MM.1S (cell line): ENCODE measurements around the gene PDE10A.

Source experiments
- DNase-seq: peaks from one replicate; pipeline ENCODE4 v3.0.0-alpha.2; 2015
- H2AFZ ChIP-seq: fragments of 300-600 bp; sonication (generic); 2 replicates; pipeline ENCODE4 v1.6.0; 2016; ENCODE audit warnings: antibody characterized with exemption, low read length
- H3F3A ChIP-seq: fragments of 300-600 bp; sonication (generic); 2 replicates; pipeline ENCODE4 v1.6.1; 2016; ENCODE audit warnings: mild to moderate bottlenecking, antibody characterized with exemption, low read length, moderate library complexity, mixed read lengths; ENCODE audit not compliant: insufficient read depth
- H3K27ac ChIP-seq: fragments of 300-600 bp; sonication (generic); 2 replicates; pipeline ENCODE4 v1.5.1; 2016; ENCODE audit warnings: mild to moderate bottlenecking, low read length
- H3K27me3 ChIP-seq: fragments of 300-600 bp; sonication (generic); replicated peaks from 2 replicates; pipeline ENCODE4 v1.6.0; 2016; ENCODE audit warnings: low read length; ENCODE audit not compliant: insufficient read depth
- H3K36me3 ChIP-seq: fragments of 300-600 bp; sonication (generic); replicated peaks from 2 replicates; pipeline ENCODE4 v1.6.1; 2016; ENCODE audit warnings: mild to moderate bottlenecking, low read length, mixed read lengths; ENCODE audit not compliant: insufficient read depth
- H3K4me1 ChIP-seq: fragments of 300-600 bp; sonication (generic); 2 replicates; pipeline ENCODE4 v1.6.1; 2016; ENCODE audit warnings: low read length, mixed read lengths
- H3K4me2 ChIP-seq: fragments of 300-600 bp; sonication (generic); 2 replicates; pipeline ENCODE4 v1.6.0; 2016; ENCODE audit warnings: low read depth, low read length
- H3K4me3 ChIP-seq: fragments of 300-600 bp; sonication (generic); 2 replicates; pipeline ENCODE4 v1.5.1; 2016; ENCODE audit warnings: low read length, mixed read lengths
- H3K79me2 ChIP-seq: fragments of 300-600 bp; sonication (generic); 2 replicates; pipeline ENCODE4 v1.6.1; 2016; ENCODE audit warnings: mixed run types, low read length, mixed read lengths
- H3K9ac ChIP-seq: fragments of 300-600 bp; sonication (generic); 2 replicates; pipeline ENCODE4 v1.6.1; 2016; ENCODE audit warnings: low read length, mixed read lengths
- H3K9me2 ChIP-seq: fragments of 300-600 bp; sonication (generic); replicated peaks from 2 replicates; pipeline ENCODE4 v1.6.1; 2016; ENCODE audit warnings: mild to moderate bottlenecking, low read length, mixed read lengths; ENCODE audit not compliant: insufficient read depth
- H3K9me3 ChIP-seq: fragments of 300-600 bp; sonication (generic); replicated peaks from 2 replicates; pipeline ENCODE4 v1.6.1; 2016; ENCODE audit warnings: mild to moderate bottlenecking, low read length, mixed read lengths; ENCODE audit not compliant: insufficient read depth
- H4K20me1 ChIP-seq: fragments of 300-600 bp; sonication (generic); 2 replicates; pipeline ENCODE4 v1.6.1; 2016; ENCODE audit warnings: mild to moderate bottlenecking, low read length, moderate library complexity, mixed read lengths; ENCODE audit not compliant: insufficient read depth
- EZH2 ChIP-seq: fragments of 300-600 bp; sonication (generic); optimal IDR thresholded peaks from 2 replicates; pipeline ENCODE3; 2017; ENCODE audit warnings: low read depth, mild to moderate bottlenecking, antibody characterized with exemption, low read length, mixed read lengths
- EZH2phosphoT487 ChIP-seq: fragments of 300-600 bp; sonication (generic); IDR thresholded peaks from 2 replicates; pipeline ENCODE4 v1.6.1; 2018; ENCODE audit warnings: antibody characterized with exemption, low read length
- TF ChIP-seq, protein P1 (sequence below): fragments of 300-600 bp; sonication (generic); IDR thresholded peaks from 2 replicates; pipeline ENCODE4 v1.5.1; 2016; ENCODE audit warnings: antibody characterized with exemption, low read length, mixed read lengths

Gene PDE10A

DNA sequence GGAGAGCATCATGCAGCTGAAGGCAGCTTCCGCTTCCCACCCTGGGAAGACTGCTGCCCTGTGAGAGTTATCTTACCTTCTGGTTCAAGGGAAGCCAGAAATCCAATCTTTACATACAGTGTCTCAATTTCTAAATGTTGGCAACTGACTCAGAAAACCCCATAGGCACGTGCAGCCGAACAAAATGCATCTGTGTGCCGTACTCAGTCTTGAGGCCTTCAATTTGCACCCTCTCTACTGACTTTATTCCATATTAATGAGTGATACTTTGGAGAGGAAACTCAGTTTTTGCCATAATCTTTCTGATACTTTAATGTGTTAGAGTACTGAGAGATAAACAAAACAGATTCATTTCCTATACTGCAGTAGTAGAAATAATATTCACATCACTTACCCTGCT is 181.1 kb downstream of the PDE10A start:
- no peaks in the 10 kb centered on the region for H4K20me1 ChIP-seq
- no peak overlapping the region for H2AFZ ChIP-seq
- H3K4me1 ChIP-seq, result no peaks in the 10 kb centered on the region
- H3K27me3 ChIP-seq, result no peaks in the 10 kb centered on the region
- no peak overlapping the region for H3K27ac ChIP-seq
- no peaks in the 10 kb centered on the region for H3F3A ChIP-seq
- H3K36me3 ChIP-seq, result no peaks in the 10 kb centered on the region
- DNase-seq, result no peak
- TF ChIP-seq, protein P1, sequence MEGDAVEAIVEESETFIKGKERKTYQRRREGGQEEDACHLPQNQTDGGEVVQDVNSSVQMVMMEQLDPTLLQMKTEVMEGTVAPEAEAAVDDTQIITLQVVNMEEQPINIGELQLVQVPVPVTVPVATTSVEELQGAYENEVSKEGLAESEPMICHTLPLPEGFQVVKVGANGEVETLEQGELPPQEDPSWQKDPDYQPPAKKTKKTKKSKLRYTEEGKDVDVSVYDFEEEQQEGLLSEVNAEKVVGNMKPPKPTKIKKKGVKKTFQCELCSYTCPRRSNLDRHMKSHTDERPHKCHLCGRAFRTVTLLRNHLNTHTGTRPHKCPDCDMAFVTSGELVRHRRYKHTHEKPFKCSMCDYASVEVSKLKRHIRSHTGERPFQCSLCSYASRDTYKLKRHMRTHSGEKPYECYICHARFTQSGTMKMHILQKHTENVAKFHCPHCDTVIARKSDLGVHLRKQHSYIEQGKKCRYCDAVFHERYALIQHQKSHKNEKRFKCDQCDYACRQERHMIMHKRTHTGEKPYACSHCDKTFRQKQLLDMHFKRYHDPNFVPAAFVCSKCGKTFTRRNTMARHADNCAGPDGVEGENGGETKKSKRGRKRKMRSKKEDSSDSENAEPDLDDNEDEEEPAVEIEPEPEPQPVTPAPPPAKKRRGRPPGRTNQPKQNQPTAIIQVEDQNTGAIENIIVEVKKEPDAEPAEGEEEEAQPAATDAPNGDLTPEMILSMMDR, result no peak
- TF ChIP-seq EZH2phosphoT487, result no peak
- TF ChIP-seq EZH2, result no peak
- H3K4me2 ChIP-seq, result no peak overlapping the region
- H3K9me3 ChIP-seq, result no peaks in the 10 kb centered on the region
- no peak overlapping the region for H3K4me3 ChIP-seq
- no peaks in the 10 kb centered on the region for H3K79me2 ChIP-seq
- no peak overlapping the region for H3K9ac ChIP-seq
- no peaks in the 10 kb centered on the region for H3K9me2 ChIP-seq

DNA sequence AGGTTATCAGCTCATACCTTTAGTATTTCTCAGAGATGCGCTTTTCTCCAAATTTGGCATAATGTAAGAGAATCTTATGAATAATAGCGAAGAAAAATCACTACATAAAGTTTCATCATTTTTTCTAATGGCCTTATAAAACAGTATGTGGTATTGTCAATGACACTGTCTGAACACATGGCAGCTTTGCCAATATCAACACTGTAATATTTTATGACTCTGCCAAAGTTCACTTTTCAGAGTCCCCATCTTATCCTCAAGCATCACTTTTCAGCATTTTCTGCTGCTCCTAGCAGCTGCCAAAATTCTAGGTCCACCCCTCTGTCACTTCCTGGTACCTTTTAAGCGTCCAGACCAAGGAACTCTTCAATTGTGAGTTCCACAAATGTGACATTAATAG is 182.1 kb downstream of the PDE10A start:
- no peak for DNase-seq
- Histone ChIP-seq H3K27me3 (no peaks in the 10 kb centered on the region), H3K27ac (no peak overlapping the region), H3K36me3 (no peaks in the 10 kb centered on the region), H3K4me3 (no peak overlapping the region), H3K4me2 (no peak overlapping the region), H3K4me1 (no peaks in the 10 kb centered on the region), H2AFZ (no peak overlapping the region), H3F3A (no peaks in the 10 kb centered on the region), H3K79me2 (no peaks in the 10 kb centered on the region), H3K9me2 (no peaks in the 10 kb centered on the region), H3K9ac (no peak overlapping the region), H3K9me3 (no peaks in the 10 kb centered on the region), H4K20me1 (no peaks in the 10 kb centered on the region)
- TF ChIP-seq EZH2phosphoT487, result no peak
- TF ChIP-seq, protein P1, result no peak
- TF ChIP-seq EZH2, result no peak

DNA sequence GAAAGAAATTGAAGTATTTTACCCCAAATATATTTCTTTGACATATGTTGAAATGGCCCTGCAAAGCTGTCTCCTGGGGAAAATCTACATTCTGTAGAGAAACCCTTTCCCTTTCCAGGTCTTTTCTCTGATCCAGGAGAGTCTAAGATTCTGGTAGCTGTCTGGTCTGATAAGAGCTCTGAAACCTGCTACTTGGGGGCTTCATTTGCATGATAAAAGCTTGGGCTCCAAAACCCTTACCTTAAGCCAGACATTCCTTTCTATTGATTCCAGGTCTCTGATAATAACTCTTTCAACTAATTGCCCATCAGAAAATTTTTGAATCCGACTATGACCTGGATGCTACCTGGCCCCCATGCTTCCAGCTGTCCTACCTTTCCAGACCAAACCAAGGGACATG is 184.5 kb downstream of the PDE10A start:
- no peak overlapping the region for H3K4me2 ChIP-seq

More for the DNA sequence above, 184.5 kb downstream of the PDE10A start:
- Histone ChIP-seq H3K36me3 (no peaks in the 10 kb centered on the region), H3K79me2 (no peaks in the 10 kb centered on the region), H3K27ac (no peak overlapping the region), H3K9ac (no peak overlapping the region), H2AFZ (no peak overlapping the region), H3K4me3 (no peak overlapping the region), H4K20me1 (no peaks in the 10 kb centered on the region), H3F3A (no peaks in the 10 kb centered on the region), H3K9me2 (no peaks in the 10 kb centered on the region), H3K9me3 (no peaks in the 10 kb centered on the region), H3K4me1 (no peaks in the 10 kb centered on the region), H3K27me3 (no peaks in the 10 kb centered on the region)
- no peak for DNase-seq
- TF ChIP-seq, protein P1, result no peak
- TF ChIP-seq EZH2, result no peak
